Duodenal mucosa (tissue), 2 donors: ENCODE results near the gene ALPK1.

Experiments used
- H3K27ac ChIP-seq: one replicate; pipeline ENCODE4 v1.7.0; 2013; ENCODE audit warnings: low read depth, low read length
- H3K27me3 ChIP-seq, 2 donors: one replicate each; pipeline ENCODE4 v1.7.0; 2013; ENCODE audit warnings: low read length in 2 of 2, control low read depth in 1 of 2; ENCODE audit not compliant: insufficient read depth in 2 of 2, control insufficient read depth in 1 of 2
- H3K36me3 ChIP-seq, 2 donors: one replicate each; pipeline ENCODE4 v1.7.0; 2013; ENCODE audit warnings: low read length in 2 of 2, control low read depth in 1 of 2; ENCODE audit not compliant: insufficient read depth in 2 of 2, control insufficient read depth in 1 of 2
- H3K4me1 ChIP-seq, 2 donors: one replicate each; pipeline ENCODE4 v1.7.0; 2013; ENCODE audit warnings: low read length in 2 of 2, control low read depth in 1 of 2; ENCODE audit not compliant: insufficient read depth in 2 of 2, control insufficient read depth in 1 of 2
- H3K4me3 ChIP-seq, 2 donors: one replicate each; pipeline ENCODE4 v1.7.0; 2013; ENCODE audit warnings: low read length in 2 of 2, low read depth in 1 of 2
- H3K9ac ChIP-seq, 2 donors: one replicate each; pipeline ENCODE4 v1.7.0; 2013; ENCODE audit warnings: low read length in 2 of 2, low read depth in 1 of 2
- H3K9me3 ChIP-seq, 2 donors: one replicate each; pipeline ENCODE4 v1.7.0; 2013; ENCODE audit warnings: low read length in 2 of 2, control low read depth in 1 of 2; ENCODE audit not compliant: control insufficient read depth in 1 of 2

Gene ALPK1

GRCh38 chr4:112410804-112411203 is 113.6 kb downstream of the ALPK1 start:
- H3K36me3 ChIP-seq: peaks cover 10 to 17% of the 10 kb centered on the region in 2 donors
- no peaks in the 10 kb centered on the region for H3K27me3 ChIP-seq
- H3K27ac ChIP-seq: no peak overlapping the region
- H3K9ac ChIP-seq: no peak overlapping the region
- H3K4me1 ChIP-seq: no peaks in the 10 kb centered on the region
- H3K9me3 ChIP-seq: no peaks in the 10 kb centered on the region
- H3K4me3 ChIP-seq: no peak overlapping the region

GRCh38 chr4:112411781-112412550 is 114.8 kb downstream of the ALPK1 start:
- peaks cover 10 to 17% of the 10 kb centered on the region in 2 donors for H3K36me3 ChIP-seq
- no peak overlapping the region for H3K27ac ChIP-seq
- H3K4me1 ChIP-seq: no peaks in the 10 kb centered on the region
- no peak overlapping the region for H3K4me3 ChIP-seq
- H3K9me3 ChIP-seq: no peaks in the 10 kb centered on the region
- H3K9ac ChIP-seq: no peak overlapping the region
- no peaks in the 10 kb centered on the region for H3K27me3 ChIP-seq

DNA sequence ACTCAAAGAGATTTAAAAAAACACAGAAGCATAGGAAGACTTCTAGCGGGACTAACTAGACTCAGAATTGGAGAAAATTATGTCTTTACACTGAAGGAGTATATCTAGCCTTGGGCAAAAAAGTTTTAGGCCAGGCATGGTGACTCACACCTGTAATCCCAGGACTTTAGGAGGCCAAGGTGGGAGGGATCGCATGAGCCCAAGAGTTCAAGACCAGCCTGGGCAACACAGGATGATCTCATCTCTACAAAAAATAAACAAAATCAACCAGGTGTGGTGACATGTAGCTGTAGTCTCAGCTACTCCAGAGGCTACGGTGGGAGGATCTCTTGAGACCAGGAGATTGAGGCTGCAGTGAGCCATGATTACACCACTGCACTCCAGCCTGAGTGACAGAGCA is 119.3 kb downstream of the ALPK1 start:
- Histone ChIP-seq H3K9me3 (no peaks in the 10 kb centered on the region), H3K4me1 (no peaks in the 10 kb centered on the region), H3K27ac (no peak overlapping the region), H3K27me3 (no peaks in the 10 kb centered on the region), H3K9ac (no peak overlapping the region), H3K36me3 (peaks cover 10 to 17% of the 10 kb centered on the region in 2 donors), H3K4me3 (no peak overlapping the region)

GRCh38 chr4:112418092-112418491 is 120.9 kb downstream of the ALPK1 start:
- H3K9ac ChIP-seq: no peak overlapping the region
- H3K36me3 ChIP-seq: peaks cover 10 to 12% of the 10 kb centered on the region in 2 donors
- H3K27ac ChIP-seq: no peak overlapping the region
- H3K4me1 ChIP-seq: no peaks in the 10 kb centered on the region
- H3K27me3 ChIP-seq: no peaks in the 10 kb centered on the region
- H3K9me3 ChIP-seq: no peaks in the 10 kb centered on the region
- no peak overlapping the region for H3K4me3 ChIP-seq

DNA sequence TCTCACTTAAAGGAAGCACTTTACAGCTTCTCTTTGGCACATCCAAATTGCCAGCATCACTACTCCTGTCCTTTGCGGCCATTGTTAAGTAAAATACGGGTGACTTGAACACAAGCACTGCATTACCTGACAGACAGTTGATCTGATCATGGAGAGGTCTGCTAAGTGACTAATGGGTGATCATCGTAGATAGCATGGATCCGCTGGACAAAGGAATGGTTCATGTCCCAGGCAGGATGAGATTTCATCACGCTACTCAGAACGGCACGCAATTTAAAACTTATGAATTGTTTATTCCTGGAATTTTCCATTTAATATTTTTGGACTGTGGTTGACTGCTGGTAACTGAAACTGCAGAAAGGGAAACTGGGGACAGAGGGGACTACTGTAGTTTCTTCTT is 124.7 kb downstream of the ALPK1 start:
- Histone ChIP-seq H3K4me3 (no peak overlapping the region), H3K27ac (no peak overlapping the region), H3K4me1 (no peaks in the 10 kb centered on the region)

DNA sequence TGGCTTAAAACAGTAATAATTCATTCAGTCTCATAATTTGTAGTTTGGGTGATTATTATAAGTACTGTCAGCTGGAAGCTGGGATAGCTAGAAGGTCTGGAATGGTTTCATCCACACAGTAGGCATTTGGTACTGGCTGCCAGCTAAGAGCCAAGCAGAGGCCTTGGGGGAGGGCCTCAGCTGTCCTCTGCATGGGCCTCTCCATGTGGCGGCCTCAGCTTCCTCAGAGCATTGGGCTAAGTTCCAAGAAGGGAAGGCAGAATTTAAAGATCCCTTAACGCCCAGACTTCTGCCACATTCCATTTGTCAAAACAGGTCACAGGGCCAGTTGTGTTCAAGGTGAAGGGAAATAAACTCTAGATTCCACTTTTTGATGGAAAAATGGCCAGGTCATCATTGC is 125.5 kb downstream of the ALPK1 start:
- Histone ChIP-seq H3K27me3 (no peaks in the 10 kb centered on the region), H3K9me3 (no peaks in the 10 kb centered on the region), H3K4me3 (no peak overlapping the region), H3K9ac (no peak overlapping the region), H3K36me3 (peaks cover 3 to 11% of the 10 kb centered on the region in 2 donors), H3K4me1 (no peaks in the 10 kb centered on the region), H3K27ac (no peak overlapping the region)

More for the DNA sequence above, 124.7 kb downstream of the ALPK1 start:
- peaks cover 0 to 11% of the 10 kb centered on the region in 2 donors for H3K36me3 ChIP-seq
- H3K9ac ChIP-seq: no peak overlapping the region
- H3K9me3 ChIP-seq: no peaks in the 10 kb centered on the region
- H3K27me3 ChIP-seq: no peaks in the 10 kb centered on the region

DNA sequence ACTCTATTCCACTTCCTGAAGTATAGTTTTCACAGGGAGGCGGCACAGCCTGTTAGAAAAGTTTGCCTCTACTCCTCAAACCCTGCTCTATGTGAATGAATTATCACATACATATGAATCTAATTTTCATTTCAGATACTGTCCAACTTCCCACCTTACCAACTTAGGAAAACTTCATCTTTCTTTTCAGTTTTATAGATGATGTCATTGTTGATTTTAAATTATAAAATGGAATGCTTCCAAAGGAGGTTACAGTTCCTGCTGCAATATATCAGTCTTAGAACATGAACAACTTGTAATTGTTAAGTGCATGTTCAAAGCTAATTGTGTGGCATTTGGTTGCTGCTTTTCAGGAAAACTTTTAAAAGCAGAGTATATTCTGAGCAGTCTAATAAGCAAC is 126.4 kb downstream of the ALPK1 start:
- no peak overlapping the region for H3K9ac ChIP-seq
- no peaks in the 10 kb centered on the region for H3K4me1 ChIP-seq
- no peak overlapping the region for H3K4me3 ChIP-seq
- H3K27ac ChIP-seq: no peak overlapping the region
- peaks cover 4 to 17% of the 10 kb centered on the region in 2 donors for H3K36me3 ChIP-seq
- H3K9me3 ChIP-seq: no peaks in the 10 kb centered on the region
- H3K27me3 ChIP-seq: no peaks in the 10 kb centered on the region

- no peak overlapping the region for H3K9ac ChIP-seq
- H3K36me3 ChIP-seq: peaks cover 10 to 25% of the 10 kb centered on the region in 2 donors
- H3K9me3 ChIP-seq: no peaks in the 10 kb centered on the region
- no peaks in the 10 kb centered on the region for H3K4me1 ChIP-seq
- H3K27me3 ChIP-seq: no peaks in the 10 kb centered on the region
- no peak overlapping the region for H3K27ac ChIP-seq
- H3K4me3 ChIP-seq: no peak overlapping the region
Observed at GRCh38 chr4:112425823-112426222, 128.7 kb downstream of the ALPK1 start.

- Histone ChIP-seq H3K36me3 (peaks cover 10 to 26% of the 10 kb centered on the region in 2 donors), H3K4me3 (no peak overlapping the region), H3K9me3 (no peaks in the 10 kb centered on the region), H3K27me3 (no peaks in the 10 kb centered on the region), H3K9ac (no peak overlapping the region), H3K4me1 (no peaks in the 10 kb centered on the region), H3K27ac (no peak overlapping the region)
Observed at GRCh38 chr4:112426416-112426815, 129.2 kb downstream of the ALPK1 start.

GRCh38 chr4:112431158-112431557 is 134.0 kb downstream of the ALPK1 start:
- Histone ChIP-seq H3K27me3 (no peaks in the 10 kb centered on the region), H3K4me1 (no peaks in the 10 kb centered on the region), H3K36me3 (peaks cover 14 to 15% of the 10 kb centered on the region in 2 donors), H3K27ac (no peak overlapping the region), H3K9me3 (no peaks in the 10 kb centered on the region), H3K9ac (no peak overlapping the region), H3K4me3 (no peak overlapping the region)
